ENCODE measurements around the gene TBC1D3B.
"Not testable (repeated sequence)": the region's sequence is repeated elsewhere in the genome, so short reads cannot be mapped to it uniquely, and the experiment has no call there.

TBC1D3B gene

DNA sequence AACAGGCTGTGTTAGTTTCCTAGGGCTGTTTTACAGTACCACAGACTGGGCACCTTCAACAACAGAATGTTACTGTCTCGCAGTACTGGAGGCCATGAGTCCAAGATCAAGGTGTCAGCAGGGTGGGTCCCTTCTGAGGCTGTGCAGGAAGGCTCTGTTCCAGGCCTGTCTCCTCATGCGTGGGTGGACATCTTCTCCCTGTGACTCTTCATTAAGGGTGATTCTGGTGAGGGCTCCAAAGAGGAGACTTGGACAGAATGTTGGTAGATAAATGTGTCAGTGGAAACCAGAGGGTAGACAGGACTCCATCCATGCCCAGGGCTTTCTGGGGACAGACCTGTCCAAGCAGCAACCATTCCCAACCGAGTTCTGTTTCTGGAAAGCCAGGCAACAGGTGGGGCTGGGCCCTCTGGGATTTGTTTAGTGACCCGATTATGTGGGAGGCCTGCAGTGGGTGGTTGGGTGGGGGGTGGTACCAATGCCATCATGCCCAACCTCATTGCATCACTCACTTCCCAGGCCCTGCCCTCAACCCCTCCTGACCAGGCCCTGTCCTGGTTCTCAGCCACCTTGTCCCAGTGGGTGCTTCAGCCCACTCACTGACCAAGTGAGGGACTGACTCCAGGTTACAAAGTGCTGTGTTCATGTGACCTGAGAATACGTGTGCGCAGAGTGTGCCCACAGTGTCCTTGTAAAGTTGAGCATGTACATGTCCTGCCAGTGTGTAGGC is 5.2 kb upstream of the TBC1D3B start:
- not testable (repeated sequence) for DNase-seq (ENCODE audit: low read depth in 2 of 2)

DNA sequence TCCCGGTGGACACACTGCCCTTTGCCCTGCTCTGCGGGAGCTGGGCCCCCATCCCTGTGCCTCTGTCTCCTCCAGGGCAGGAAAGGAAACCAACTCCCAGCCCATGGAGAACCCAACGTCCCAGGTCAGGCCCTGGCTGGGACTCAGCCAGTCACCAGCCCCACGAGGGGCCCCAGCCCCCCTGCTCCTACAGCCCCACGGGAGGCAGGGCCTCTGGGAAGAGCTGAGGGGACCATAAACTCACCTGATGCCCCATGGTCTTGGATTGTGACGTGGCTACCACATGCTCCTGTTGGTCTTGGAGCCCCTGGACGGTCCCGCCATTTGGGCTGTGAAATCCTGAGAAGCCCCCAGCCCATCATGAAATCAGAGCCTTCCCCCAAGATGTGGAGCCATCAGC is 7.6 kb downstream of the TBC1D3B start:
- DNase-seq (ENCODE audit: low read depth in 2 of 2) = not testable (repeated sequence)

DNA sequence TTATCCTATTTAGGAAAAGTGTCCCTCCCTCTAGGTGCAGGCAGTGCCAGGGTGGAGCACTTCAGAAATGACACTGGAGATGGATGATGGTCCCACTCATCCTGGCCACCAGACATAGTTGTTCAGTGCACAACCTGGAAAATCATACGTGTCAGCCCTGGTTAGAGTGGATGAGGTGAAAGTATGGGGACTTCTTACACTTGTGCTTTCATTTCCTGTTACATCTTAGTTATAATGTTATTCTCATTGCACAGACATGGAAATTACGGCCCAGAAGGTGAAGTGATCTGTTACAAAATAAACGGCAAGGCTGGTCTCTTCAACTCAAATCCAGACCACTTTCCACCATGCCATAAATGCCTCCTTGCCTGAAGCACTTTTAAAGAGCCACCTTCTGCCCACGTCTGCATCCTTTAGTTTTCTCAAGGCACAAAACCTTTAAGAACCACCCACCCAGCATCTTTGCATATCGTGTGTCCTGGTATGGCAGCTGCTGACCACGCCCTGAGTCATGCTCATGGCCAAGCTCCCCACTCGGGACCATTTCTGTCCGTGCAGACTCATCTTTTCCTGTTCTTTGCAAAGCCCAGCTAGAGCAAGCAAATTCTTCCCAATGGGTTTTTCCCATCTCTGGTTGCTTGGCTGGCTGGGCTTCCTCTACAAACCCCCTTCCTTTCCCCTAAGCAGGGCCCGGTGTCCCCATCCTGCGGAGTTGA is 22.4 kb downstream of the TBC1D3B start:
- DNase-seq (ENCODE audit: low read depth in 2 of 2) = no peak

DNA sequence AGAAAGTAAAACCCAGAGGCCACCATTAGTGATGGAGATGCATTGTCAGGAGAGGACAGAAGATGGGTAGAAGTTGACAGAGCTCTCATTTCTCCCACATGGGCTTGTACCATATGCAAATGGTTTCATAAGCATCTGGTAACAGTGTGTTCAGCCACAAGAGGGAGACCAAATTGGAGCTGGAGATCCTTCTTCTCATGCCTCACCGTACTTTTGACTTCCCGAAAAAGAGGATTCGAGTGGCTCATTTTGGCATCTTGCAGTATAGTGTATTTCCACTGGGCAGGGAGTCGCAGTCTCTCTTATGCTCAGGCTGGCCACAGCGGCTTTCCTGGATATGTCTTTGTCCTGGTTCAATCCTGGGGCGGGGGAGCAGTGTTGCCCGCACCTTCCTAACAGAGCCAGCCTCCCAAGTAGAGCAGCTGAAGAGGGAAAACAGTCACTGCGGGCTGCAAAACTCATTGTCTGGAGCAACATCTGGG is 23.8 kb downstream of the TBC1D3B start:
- no peak for DNase-seq (ENCODE audit: low read depth in 2 of 2)

DNA sequence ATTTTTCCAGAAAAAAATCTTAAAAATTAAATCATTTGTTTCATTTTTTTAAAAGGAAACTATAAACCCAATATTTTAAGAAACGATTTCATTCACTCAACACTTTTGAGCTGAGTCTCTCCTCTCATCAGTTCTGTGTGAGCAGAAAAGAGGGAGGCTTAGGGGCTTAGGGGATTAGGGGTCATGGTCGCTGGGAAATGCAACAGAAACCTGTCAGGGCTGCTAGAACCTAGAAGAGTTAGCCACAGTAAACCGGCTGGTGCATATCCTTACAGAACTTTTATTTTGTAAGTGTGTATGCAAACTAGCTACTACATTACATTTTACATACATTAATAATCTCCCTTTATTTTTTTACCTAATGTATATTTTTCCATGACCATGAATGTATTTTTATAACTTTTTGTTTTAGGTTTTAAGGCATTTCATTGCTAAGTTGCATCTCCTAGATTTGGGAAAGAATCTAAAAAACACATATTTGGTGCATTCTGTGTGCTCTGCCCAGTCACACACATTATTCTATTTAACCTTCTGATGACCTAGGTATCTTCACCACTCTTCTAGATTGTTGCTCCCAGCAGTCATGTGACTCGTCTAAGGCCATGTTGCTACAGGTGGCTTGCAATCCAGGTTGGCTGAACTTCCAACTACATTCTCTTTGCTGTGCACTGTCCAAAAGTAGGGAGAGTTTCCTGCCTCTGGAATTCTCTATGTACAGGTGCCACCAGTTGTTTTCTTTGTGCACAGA is 24.4 kb downstream of the TBC1D3B start:
- DNase-seq (ENCODE audit: low read depth in 2 of 2) = no peak

DNA sequence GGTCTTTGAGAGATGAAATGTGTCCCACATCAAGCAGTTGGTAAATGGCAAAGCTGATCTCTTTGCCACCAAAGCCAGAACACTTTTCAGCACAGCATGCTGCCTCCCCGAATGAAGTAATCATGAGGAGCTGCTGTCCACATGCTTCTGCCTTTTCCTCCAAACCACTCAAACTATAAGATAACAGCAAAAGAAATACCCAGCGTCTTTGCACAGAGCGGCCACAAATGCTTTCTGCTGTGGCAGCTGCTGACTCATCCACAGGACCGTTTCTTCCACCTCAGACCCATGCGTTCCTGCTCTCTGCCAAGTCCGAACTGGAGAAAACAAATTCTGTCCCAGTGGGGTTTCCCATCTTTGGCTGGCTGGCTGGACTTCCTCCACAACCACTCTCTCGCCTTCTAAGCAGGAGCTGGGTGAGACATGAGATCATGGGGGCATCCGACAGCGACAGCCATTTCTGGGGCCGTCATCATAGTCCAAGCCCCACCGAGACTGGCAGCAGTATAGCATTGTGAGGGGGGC is 27.1 kb downstream of the TBC1D3B start:
- no peak for DNase-seq (ENCODE audit: low read depth in 2 of 2)

DNA sequence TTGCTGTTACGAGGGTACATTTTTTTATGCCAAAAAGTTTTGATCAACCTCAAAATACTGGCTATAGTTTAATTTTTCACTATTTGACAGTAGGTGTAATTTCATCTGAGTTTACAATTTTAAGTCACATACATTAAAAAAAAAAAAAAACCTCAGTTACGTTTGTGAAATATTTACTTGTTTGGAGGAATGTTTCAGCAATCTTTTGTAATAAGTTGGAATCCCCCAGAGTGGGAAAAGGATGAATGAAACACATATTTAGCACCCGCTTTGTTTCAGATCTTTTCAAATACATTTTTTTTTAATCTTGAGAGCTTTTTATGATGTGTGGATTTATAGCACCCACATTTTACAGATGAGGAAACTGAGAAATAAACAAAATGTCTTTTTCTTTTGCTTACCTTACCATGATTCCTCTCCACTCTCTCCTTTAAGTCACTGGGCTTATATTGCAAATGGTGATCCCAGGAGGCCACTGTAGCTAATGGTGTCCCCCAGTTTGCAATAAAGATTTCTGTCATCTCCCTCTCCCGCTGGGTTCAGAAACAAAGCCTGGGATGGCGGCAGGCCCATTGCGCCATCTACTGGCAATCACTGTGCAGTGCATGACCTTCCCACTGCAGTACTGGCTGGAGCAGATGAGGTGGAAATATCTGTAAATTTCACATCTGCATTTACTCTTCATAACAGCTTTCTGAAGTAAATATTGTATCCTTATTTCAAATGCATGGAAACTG is 27.7 kb downstream of the TBC1D3B start:
- DNase-seq (ENCODE audit: low read depth in 2 of 2) = peak; percentile 43 to 48

DNA sequence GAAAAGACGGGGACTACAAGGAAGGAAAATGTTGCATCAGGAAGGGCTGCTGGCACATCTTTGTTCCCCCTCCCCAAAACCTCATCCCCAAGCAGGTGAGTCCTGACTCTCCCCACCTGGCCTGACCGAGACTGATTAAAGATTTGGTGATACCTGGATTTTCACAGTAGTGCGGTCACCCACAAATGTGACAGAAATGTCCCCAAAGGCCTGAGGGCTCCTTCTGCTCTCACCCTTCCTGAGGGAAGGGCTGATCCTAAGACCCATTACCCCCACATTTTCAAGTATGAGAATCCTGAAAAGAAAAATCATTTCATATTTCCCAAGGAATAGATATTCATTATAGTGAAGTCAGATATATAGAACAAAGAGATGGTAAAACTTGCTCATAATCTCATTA is 28.8 kb downstream of the TBC1D3B start:
- DNase-seq (ENCODE audit: low read depth in 2 of 2) = no peak

DNA sequence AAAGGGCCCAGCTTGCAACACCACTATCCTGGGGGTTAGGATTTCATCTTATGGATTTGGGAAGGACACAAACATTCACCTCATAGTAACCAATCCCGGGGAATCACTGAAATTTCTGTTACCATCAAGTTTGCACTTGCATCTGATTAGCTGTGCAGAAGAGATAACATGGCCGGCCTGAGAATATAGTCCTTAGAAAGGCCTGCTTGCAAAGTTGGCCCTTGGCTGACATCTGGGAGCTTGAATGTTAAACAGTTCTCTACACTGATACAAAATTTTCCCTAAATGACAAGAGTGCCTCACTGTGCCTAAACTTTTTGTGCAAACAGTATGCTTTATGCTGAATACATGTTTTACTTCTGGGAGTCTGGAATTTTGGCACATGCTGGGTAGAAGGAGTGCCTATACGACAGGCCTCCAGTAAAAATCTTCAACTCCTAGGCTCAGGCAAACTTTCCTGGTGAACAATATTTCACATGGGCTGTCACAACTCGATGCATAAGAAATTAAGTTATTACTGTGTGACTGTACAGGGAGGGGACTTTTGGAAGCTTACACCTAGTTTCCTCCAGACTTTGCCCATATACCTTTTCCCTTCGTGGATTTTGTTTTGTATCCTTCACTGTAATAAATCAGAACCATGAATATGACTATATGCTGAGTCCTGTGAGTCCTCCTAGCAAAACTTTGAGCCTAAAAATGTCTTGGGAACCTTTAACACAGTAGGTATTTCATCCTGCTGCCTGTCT is 31.3 kb downstream of the TBC1D3B start:
- DNase-seq (ENCODE audit: low read depth in 2 of 2) = no peak

DNA sequence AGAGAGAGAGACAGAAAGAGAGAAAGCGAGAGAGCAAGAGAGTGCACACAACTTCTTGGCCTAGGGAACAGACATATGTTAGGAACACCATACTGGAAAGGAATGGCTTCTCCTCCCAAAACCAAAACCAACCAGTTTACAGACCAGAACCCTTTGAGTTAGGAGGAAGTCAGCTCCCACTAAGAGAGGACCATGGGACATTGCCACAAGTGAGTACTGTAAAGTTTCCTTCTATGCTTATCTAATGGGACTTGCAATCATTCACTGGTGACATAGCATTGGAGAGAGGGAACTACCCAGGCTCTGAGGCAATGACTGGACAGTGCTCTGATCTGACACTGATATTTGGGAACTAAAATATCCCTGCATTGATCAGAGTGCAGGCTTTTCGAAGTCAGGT is 32.4 kb downstream of the TBC1D3B start:
- no peak for DNase-seq (ENCODE audit: low read depth in 2 of 2)

DNA sequence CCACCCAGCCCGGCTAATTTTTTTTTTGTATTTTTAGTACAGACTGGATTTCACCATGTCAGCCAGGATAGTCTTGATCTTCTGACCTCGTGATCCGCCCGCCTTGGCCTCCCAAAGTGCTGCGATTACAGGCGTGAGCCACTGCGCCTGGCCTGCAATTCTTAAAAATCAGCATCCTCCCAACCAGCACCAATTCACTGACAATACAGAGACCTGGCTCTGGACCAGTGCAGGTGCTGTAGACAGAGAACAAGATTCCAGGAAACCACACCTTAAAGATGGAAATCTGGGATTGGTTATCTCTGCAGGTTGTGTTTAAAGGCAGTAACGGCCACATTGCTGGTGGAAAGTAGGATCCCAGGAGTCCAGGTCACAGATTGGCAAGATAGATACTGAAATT is 33.6 kb downstream of the TBC1D3B start:
- no peak for DNase-seq (ENCODE audit: low read depth in 2 of 2)

DNA sequence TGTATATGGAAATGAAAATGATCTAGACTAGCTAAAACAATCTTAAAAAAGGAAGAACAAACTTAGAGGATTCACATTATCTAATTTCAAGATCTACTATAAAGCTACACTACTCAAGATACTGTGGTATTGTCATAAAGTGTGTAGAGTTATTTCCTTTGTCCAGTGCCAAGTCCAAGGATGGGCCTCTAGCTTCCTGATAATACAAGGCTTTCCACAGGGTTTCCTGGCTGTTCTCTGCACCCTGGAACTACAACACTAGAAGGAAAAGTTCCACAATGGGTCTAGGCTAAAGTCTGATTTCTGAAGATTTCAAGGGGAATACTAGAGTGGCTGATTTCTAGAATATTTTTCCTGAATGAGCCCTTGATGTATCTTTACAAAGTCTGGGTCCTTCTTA is 34.2 kb downstream of the TBC1D3B start:
- no peak for DNase-seq (ENCODE audit: low read depth in 2 of 2)

DNA sequence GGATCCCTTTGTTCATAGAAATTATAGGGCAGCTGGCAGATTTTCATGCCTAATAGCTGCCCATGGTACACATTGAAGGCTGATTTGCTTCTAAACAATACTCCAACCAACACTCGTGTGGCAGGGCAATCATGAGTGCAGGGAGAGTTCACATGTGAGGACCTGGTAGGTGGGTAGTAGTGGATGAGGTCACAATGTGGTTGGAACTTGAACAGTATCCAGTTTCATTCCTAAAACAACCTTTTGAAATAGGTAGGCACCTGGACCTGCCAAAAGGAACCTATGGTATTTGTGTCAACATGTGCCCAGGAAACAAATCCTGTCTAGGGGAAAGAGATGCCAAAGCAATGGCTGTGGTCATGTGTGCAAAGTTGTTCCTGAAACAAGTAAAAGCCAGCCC is 40.0 kb downstream of the TBC1D3B start:
- DNase-seq (ENCODE audit: low read depth in 2 of 2) = no peak

DNA sequence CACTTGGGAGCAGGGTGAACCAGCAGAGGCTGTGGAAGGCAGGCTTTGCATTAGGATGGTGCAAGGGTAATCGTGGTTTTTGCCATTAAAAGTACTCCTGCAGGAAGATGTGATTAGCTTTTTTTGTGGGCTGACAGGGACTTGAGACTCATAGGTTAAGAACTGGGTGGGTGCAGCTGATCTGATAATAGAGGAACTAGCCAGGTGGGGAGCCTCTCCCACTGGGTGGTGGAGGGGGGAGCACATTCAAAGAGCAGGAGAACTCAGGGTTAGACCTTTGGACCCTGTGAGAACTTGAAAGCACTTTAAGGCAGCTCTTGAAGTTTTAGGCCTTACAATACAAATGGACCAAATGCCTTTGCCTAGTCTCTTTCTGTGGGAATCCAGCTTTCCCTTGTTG is 40.4 kb downstream of the TBC1D3B start:
- no peak for DNase-seq (ENCODE audit: low read depth in 2 of 2)

DNA sequence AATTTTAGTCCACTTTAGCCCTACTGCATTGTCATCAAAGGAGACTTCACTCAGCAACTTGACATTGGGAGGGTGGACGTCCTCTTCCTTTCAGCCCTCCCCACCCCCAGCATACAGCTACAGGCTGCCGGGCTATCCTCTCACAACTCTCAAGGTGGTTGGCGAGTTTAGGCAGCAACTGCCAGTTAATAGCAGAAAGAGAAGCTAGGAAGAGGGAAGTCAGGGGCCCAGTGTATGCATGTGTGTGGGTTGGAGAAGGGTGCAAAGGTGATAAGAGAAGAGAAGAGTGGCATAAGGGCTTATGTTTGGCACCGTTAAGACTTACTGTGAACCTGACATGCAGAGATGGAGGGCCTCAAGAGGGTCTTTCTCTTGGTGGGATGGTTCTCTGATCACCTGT is 41.0 kb downstream of the TBC1D3B start:
- DNase-seq (ENCODE audit: low read depth in 2 of 2) = no peak

DNA sequence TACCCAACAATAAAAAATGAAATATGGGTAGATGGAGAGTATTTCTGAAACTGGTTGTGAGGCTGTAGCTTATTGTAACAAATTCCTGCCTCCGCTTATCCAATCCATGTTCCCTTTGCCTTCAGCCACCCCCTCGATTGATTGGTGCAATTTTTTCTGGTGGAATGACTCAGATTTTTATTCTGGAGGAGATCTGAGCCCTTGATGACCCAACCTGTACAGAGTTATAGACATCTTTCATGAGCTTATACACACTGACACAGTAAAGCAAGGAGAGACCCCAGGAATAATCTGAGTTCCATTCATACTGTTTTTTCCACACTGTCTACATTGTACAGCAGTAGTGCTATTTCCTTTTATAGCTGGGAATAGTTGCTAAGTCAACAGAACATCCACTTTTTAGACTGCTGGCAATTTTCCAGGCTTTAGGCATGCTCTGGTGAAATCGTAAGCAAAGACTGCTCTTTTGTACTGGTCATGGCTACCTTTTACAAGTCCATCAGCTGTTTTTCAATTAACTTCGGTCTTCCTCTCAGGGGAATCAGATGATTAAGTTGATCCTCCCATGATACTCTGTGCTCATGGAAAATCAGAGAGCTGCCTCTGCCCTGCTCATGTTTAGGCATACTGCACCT is 42.7 kb downstream of the TBC1D3B start:
- DNase-seq (ENCODE audit: low read depth in 2 of 2) = no peak

DNA sequence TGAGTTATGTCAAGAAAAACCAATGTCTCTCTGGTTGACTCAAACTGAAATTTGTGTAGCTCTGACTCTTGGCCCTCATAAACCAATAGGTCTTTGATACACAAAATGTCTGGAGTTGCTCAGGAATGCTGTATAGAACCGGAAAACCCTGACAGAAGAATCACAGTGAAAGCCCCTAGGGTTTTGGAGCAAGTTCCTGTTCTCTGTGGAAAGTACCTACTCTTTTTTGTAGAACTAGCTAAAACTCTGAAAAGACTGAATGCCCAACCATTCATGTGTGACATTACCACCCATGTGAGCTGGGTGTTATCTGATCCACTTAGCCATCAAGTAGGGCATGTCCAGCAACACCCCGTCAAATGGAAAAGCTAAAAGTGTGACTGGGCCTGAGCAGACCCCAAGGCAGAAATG is 44.0 kb downstream of the TBC1D3B start:
- DNase-seq (ENCODE audit: low read depth in 2 of 2) = no peak

DNA sequence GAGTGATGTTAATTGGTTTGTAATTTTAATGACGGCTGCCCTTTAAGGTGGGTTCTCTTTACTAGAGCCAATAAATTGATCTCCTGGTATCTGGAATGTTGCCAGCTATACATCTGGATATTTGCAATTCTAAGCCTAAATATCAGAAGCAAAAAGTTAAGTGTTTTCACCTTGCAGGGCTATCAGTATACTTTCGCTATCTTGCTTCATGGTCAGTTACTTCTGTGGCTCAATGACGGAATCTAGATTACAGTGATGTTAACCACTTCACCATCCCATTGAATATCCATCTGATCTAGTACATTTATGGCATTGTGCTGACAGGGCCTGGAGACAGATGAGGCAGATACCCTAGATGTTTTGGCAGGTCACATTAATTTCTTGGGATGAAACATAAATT is 44.5 kb downstream of the TBC1D3B start:
- no peak for DNase-seq (ENCODE audit: low read depth in 2 of 2)

DNA sequence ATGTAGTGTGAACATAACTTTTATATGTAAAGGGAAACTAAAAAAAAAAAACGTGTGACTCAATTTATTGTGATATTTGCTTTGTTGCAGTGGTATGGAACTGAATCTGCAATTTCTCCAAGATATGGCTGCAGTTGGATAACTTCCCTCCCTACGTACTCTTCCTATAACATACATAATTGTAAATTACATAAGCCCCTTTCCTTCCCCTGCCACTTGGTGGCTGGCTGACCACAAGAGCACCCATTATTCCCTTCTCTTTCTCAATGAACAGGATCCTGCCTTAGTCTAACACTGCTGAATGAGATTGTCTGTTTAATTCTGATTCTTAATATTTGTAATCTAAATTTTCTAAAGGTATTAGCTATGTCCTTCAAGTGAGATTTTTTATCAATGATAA is 45.0 kb downstream of the TBC1D3B start:
- no peak for DNase-seq (ENCODE audit: low read depth in 2 of 2)

DNA sequence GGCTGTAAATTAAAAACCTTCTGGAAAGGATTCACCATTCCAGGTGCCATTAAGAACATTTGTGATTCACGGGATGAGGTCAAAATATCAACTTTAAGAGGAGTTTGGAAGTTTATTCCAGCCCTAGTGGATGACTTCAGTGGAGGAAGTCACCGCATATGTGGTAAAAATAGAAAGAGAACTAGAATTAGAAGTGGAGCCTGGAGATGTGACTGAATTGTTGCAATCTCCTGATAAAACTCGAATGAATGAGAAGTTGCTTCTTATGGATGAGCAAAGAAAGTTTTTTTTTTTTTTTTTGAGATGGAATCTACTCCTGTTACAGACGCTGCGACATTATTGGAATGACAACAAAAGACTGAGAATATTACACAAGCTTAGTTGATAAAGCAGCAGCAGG is 46.1 kb downstream of the TBC1D3B start:
- DNase-seq (ENCODE audit: low read depth in 2 of 2) = no peak

DNA sequence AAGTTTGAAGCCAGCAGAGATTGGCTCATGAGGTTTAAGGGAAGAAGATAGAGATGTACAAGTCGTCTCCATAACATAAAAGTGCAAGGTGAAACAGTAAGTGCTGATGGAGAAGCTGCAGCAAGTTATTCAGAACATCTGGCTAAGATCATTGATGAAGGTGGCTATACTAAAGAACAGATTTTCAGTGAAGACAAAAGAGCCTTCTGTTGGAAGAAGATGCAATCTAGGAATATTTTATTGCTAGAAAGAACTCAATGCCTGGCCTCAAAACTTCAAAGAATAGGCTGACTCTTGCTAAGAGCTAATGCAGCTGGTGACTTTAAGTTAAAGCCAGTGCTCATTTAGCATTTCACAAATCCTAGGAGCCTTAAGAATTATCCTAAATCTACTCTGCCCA is 46.8 kb downstream of the TBC1D3B start:
- DNase-seq (ENCODE audit: low read depth in 2 of 2) = no peak
